ENCODE measurements around the gene ITGAE. TPM values are rescaled to one million over a fixed set of nuclear protein-coding genes. Genes with fewer than 3 reads are reported as not detected.

ITGAE gene
- total RNA-seq, 1 donor from 2014 or later: 47.5 TPM

- Mint-ChIP-seq H3K36me3 (peaks cover 14% of the 10 kb centered on the region), H3K4me1 (no peaks in the 10 kb centered on the region), H3K9me3 (no peaks in the 10 kb centered on the region), H3K4me3 (no peak overlapping the region), H3K27ac (no peak overlapping the region), H3K27me3 (ENCODE audit: insufficient read depth, low read depth) (no peaks in the 10 kb centered on the region)
- Histone ChIP-seq H3K36me3 (no peaks in the 10 kb centered on the region), H4K20me1 (ENCODE audit: low read depth) (no peaks in the 10 kb centered on the region), H3K4me1 (no peaks in the 10 kb centered on the region), H3K4me2 (no peak overlapping the region), H3K4me3 (no peak overlapping the region), H3F3A (ENCODE audit: low read depth) (no peaks in the 10 kb centered on the region), H3K27ac (no peak overlapping the region), H3K79me2 (ENCODE audit: low read depth) (no peaks in the 10 kb centered on the region), H3K9me3 (ENCODE audit: low read depth) (no peaks in the 10 kb centered on the region), H3K9ac (no peak overlapping the region), H2AFZ (replicated peaks) (no peak overlapping the region), H3K27me3 (no peaks in the 10 kb centered on the region)
- TF ChIP-seq EZH2phosphoT487 (IDR thresholded peaks at IDR 0.05) (no peak), CTCF (IDR thresholded peaks at IDR 0.05) (no peak), EZH2 (IDR thresholded peaks at IDR 0.05) (no peak)
- DNase-seq (ENCODE audit: low spot score): no peak
Measured at GRCh38 chr17:3809135-3809534, 8.1 kb upstream of the ITGAE start.

- no peak overlapping the region for H3K4me3 ChIP-seq
- H3K9me3 ChIP-seq (ENCODE audit: low read depth): no peaks in the 10 kb centered on the region
- no peaks in the 10 kb centered on the region for H3K27me3 Mint-ChIP-seq (ENCODE audit: insufficient read depth, low read depth)
- H3K9me3 Mint-ChIP-seq: no peaks in the 10 kb centered on the region
- no peak overlapping the region for H3K4me3 Mint-ChIP-seq
- H2AFZ ChIP-seq (replicated peaks): no peak overlapping the region
- H3K4me2 ChIP-seq: no peak overlapping the region
- H3K4me1 Mint-ChIP-seq: no peaks in the 10 kb centered on the region
- no peaks in the 10 kb centered on the region for H4K20me1 ChIP-seq (ENCODE audit: low read depth)
- no peak overlapping the region for H3K27ac ChIP-seq
- no peak overlapping the region for H3K27ac Mint-ChIP-seq
- H3K4me1 ChIP-seq: no peaks in the 10 kb centered on the region
- H3F3A ChIP-seq (ENCODE audit: low read depth): no peaks in the 10 kb centered on the region
- no peak for DNase-seq (ENCODE audit: low spot score)
- H3K79me2 ChIP-seq (ENCODE audit: low read depth): no peaks in the 10 kb centered on the region
- TF ChIP-seq CTCF (IDR thresholded peaks at IDR 0.05) (no peak), EZH2 (IDR thresholded peaks at IDR 0.05) (no peak), EZH2phosphoT487 (IDR thresholded peaks at IDR 0.05) (no peak)
- no peaks in the 10 kb centered on the region for H3K36me3 ChIP-seq
- H3K36me3 Mint-ChIP-seq: peaks cover 14% of the 10 kb centered on the region
- H3K27me3 ChIP-seq: no peaks in the 10 kb centered on the region
- H3K9ac ChIP-seq: no peak overlapping the region
Measured at GRCh38 chr17:3808701-3809100, 7.7 kb upstream of the ITGAE start.

GRCh38 chr17:3805581-3805980 lies 4.6 kb upstream of the ITGAE start:
- H3K27ac Mint-ChIP-seq: no peak overlapping the region

More at GRCh38 chr17:3805581-3805980, 4.6 kb upstream of the ITGAE start:
- DNase-seq (ENCODE audit: low spot score): no peak
- no peaks in the 10 kb centered on the region for H3K9me3 ChIP-seq (ENCODE audit: low read depth)
- no peak overlapping the region for H3K27ac ChIP-seq
- H4K20me1 ChIP-seq (ENCODE audit: low read depth): peaks cover 4% of the 10 kb centered on the region
- H3K36me3 ChIP-seq: no peaks in the 10 kb centered on the region
- no peak overlapping the region for H3K9ac ChIP-seq
- H3K27me3 Mint-ChIP-seq (ENCODE audit: insufficient read depth, low read depth): no peaks in the 10 kb centered on the region
- no peaks in the 10 kb centered on the region for H3K9me3 Mint-ChIP-seq
- no peaks in the 10 kb centered on the region for H3K4me1 Mint-ChIP-seq
- H3K4me3 Mint-ChIP-seq: no peak overlapping the region
- H3K4me3 ChIP-seq: no peak overlapping the region
- H3K36me3 Mint-ChIP-seq: peaks cover 12% of the 10 kb centered on the region
- H2AFZ ChIP-seq (replicated peaks): no peak overlapping the region
- TF ChIP-seq EZH2 (IDR thresholded peaks at IDR 0.05) (no peak), CTCF (IDR thresholded peaks at IDR 0.05) (no peak), EZH2phosphoT487 (IDR thresholded peaks at IDR 0.05) (no peak)
- no peaks in the 10 kb centered on the region for H3K79me2 ChIP-seq (ENCODE audit: low read depth)
- H3K4me2 ChIP-seq: no peak overlapping the region
- no peaks in the 10 kb centered on the region for H3K4me1 ChIP-seq
- H3K27me3 ChIP-seq: no peaks in the 10 kb centered on the region
- no peaks in the 10 kb centered on the region for H3F3A ChIP-seq (ENCODE audit: low read depth)
